Neuronal stem cell (in vitro differentiated cells): Measurements from ENCODE around the gene LRMDA.
A peak's percentile ranks its signal among the peaks of the same experiment; 100 is the strongest.

Experiments used
- DNase-seq: peaks from one replicate; pipeline ENCODE4 v3.0.0-alpha.2; 2013; ENCODE audit warnings: low spot score
- H2AFZ ChIP-seq: one replicate; pipeline ENCODE4 v1.6.1; 2013; ENCODE audit warnings: mild to moderate bottlenecking, low read length, inconsistent platforms
- H2AK5ac ChIP-seq: 2 replicates; pipeline ENCODE4 v1.6.1; 2013; ENCODE audit warnings: low read depth, mild to moderate bottlenecking, inconsistent platforms, low read length, moderate library complexity, mixed read lengths
- H2BK120ac ChIP-seq: 2 replicates; pipeline ENCODE4 v1.6.1; 2013; ENCODE audit warnings: low read depth, mild to moderate bottlenecking, inconsistent platforms, low read length, moderate library complexity, mixed read lengths
- H2BK12ac ChIP-seq: one replicate; pipeline ENCODE4 v1.6.1; 2013; ENCODE audit warnings: low read length, inconsistent platforms
- H2BK15ac ChIP-seq: 2 replicates; pipeline ENCODE4 v1.6.1; 2013; ENCODE audit warnings: mild to moderate bottlenecking, low read length, inconsistent platforms, mixed read lengths
- H2BK5ac ChIP-seq: one replicate; pipeline ENCODE4 v1.6.1; 2013; ENCODE audit warnings: inconsistent platforms, mild to moderate bottlenecking, low read length, moderate library complexity
- H3K14ac ChIP-seq: one replicate; pipeline ENCODE4 v1.6.1; 2013; ENCODE audit warnings: low read length, inconsistent platforms
- H3K18ac ChIP-seq: 2 replicates; pipeline ENCODE4 v1.6.1; 2013; ENCODE audit warnings: low read length, inconsistent platforms
- H3K23ac ChIP-seq: 2 replicates; pipeline ENCODE4 v1.6.1; 2013; ENCODE audit warnings: low read depth, mild to moderate bottlenecking, mixed read lengths, low read length, inconsistent platforms; ENCODE audit not compliant: poor library complexity
- H3K27ac ChIP-seq: replicated peaks from 3 replicates; pipeline ENCODE4 v1.5.1; 2013; ENCODE audit warnings: low read length, inconsistent platforms
- H3K27me3 ChIP-seq, 3 experiments: 2 replicates each; pipeline ENCODE4 v1.6.1; 2013; ENCODE audit warnings: low read length in 3 of 3, mild to moderate bottlenecking in 2 of 3, inconsistent platforms in 1 of 3, low read depth in 1 of 3, mixed read lengths in 1 of 3, moderate library complexity in 1 of 3; ENCODE audit not compliant: control insufficient read depth in 3 of 3, insufficient read depth in 3 of 3
- H3K36me3 ChIP-seq, 2 donors: replicated peaks in 1 of 2; 2 replicates each; pipeline ENCODE4 v1.6.1; 2013; ENCODE audit warnings: low read length in 2 of 2; ENCODE audit not compliant: control insufficient read depth in 2 of 2, insufficient read depth in 2 of 2
- H3K4ac ChIP-seq: 2 replicates; pipeline ENCODE4 v1.6.1; 2013; ENCODE audit warnings: inconsistent platforms, mild to moderate bottlenecking, low read length, moderate library complexity
- H3K4me1 ChIP-seq, 2 donors: 1 replicate in 1 of 2; 2 replicates in 1 of 2; pipeline ENCODE4 v1.6.1; 2013; ENCODE audit warnings: low read length in 2 of 2, low read depth in 1 of 2; ENCODE audit not compliant: control insufficient read depth in 2 of 2, insufficient read depth in 1 of 2
- H3K4me2 ChIP-seq: one replicate; pipeline ENCODE4 v1.6.1; 2013; ENCODE audit warnings: mild to moderate bottlenecking, low read length, inconsistent platforms; ENCODE audit not compliant: insufficient read depth, poor library complexity, severe bottlenecking
- H3K4me3 ChIP-seq, 2 donors: 2 replicates each; pipeline ENCODE4 v1.5.1; 2013; ENCODE audit warnings: low read length in 2 of 2, mild to moderate bottlenecking in 2 of 2, inconsistent platforms in 1 of 2, moderate library complexity in 1 of 2
- H3K79me1 ChIP-seq: one replicate; pipeline ENCODE4 v1.6.1; 2013; ENCODE audit warnings: low read depth, mild to moderate bottlenecking, inconsistent platforms, low read length, moderate library complexity
- H3K9ac ChIP-seq: one replicate; pipeline ENCODE4 v1.6.1; 2013; ENCODE audit warnings: mild to moderate bottlenecking, low read depth, low read length, inconsistent platforms; ENCODE audit not compliant: poor library complexity
- H3K9me3 ChIP-seq, 2 donors: replicated peaks in 1 of 2; 2 replicates each; pipeline versions ENCODE3 to v1.6.1; 2013; ENCODE audit warnings: low read length in 2 of 2, mild to moderate bottlenecking in 2 of 2, inconsistent platforms in 1 of 2, low read depth in 1 of 2, mixed read lengths in 1 of 2, moderate library complexity in 1 of 2; ENCODE audit not compliant: control insufficient read depth in 2 of 2, insufficient read depth in 1 of 2
- H4K8ac ChIP-seq: one replicate; pipeline ENCODE4 v1.6.1; 2013; ENCODE audit warnings: low read depth, mild to moderate bottlenecking, inconsistent platforms, low read length, moderate library complexity
- H4K91ac ChIP-seq: one replicate; pipeline ENCODE4 v1.6.1; 2013; ENCODE audit warnings: low read length, low read depth, mild to moderate bottlenecking, inconsistent platforms; ENCODE audit not compliant: poor library complexity
- WGBS, 2 donors: extraction: QIAGEN DNeasy Blood & Tissue Kit; methylation state at CpG; one replicate each; pipeline ENCODE4 v1.1.7; 2013; ENCODE audit warnings: missing lambda C conversion rate in 2 of 2, mixed read lengths in 1 of 2; ENCODE audit not compliant: insufficient read length in 2 of 2, insufficient replicate concordance in 1 of 2; ENCODE audit errors: extremely low coverage in 2 of 2; 5-methylcytosine and 5-hydroxymethylcytosine counted together

Gene LRMDA

DNA sequence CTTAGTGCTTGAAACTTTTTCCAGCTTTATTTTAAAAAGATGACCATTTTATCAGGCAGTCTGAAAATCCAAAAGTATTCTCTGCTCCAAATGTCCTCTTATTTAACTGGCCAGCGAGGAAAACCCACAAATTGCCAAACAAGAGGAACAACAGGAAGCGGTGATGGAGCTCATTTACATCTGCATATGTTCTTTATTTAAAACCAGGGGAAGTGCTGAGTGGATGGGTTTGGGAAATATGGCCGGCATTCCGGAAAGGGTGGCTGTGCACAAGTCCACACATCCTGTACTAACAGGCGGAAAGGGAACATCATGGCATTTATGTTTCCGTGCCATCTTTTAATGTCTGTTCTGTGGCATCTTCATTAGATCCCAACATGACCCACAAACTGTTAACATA, 974.5 kb downstream of the LRMDA start:
- Histone ChIP-seq H2BK120ac (no peak overlapping the region), H3K9me3 (peaks cover 0 to 2% of the 10 kb centered on the region in 2 donors), H4K8ac (no peak overlapping the region), H3K4me2 (no peak overlapping the region), H3K14ac (no peak overlapping the region), H3K79me1 (no peaks in the 10 kb centered on the region), H3K27ac (no peak overlapping the region), H2BK5ac (no peak overlapping the region), H2AFZ (no peak overlapping the region), H3K36me3 (no peaks in the 10 kb centered on the region), H2BK12ac (no peak overlapping the region), H3K4ac (no peak overlapping the region), H3K23ac (no peak overlapping the region), H3K4me3 (no peak overlapping the region), H3K27me3 (no peaks in the 10 kb centered on the region), H3K18ac (no peak overlapping the region), H3K9ac (no peak overlapping the region), H3K4me1 (no peaks in the 10 kb centered on the region), H4K91ac (no peak overlapping the region), H2BK15ac (no peak overlapping the region), H2AK5ac (no peak overlapping the region)
- no CpG with 5 or more reads among the region's 6 CpGs for WGBS, 2 donors
- DNase-seq: no peak

DNA sequence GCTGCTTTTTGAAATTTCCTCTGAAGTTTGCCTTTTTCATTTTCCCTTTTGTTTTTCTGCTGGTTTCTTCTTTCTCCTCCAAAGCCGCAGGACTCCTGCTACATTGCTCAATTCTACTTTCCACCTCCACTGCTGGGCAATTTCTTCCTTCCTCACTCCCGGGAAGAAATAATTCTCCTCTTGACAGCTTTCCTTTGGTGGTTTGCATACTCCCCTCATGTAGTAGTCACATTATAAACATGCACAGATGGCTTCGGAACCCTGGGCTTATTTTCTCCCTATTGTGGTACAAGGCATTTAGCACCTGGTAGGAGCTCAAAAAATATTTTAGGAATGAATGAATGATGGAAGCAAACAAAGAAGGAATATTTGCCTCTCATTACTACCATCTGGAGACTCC, 977.2 kb downstream of the LRMDA start:
- Histone ChIP-seq H3K9ac (no peak overlapping the region), H3K18ac (no peak overlapping the region), H3K14ac (no peak overlapping the region), H3K4me1 (no peaks in the 10 kb centered on the region), H2BK120ac (no peak overlapping the region), H4K91ac (no peak overlapping the region), H2BK12ac (no peak overlapping the region), H3K36me3 (no peaks in the 10 kb centered on the region), H3K27me3 (no peaks in the 10 kb centered on the region), H4K8ac (no peak overlapping the region), H2BK15ac (no peak overlapping the region), H2AFZ (no peak overlapping the region), H2BK5ac (no peak overlapping the region), H3K23ac (no peak overlapping the region), H3K79me1 (no peaks in the 10 kb centered on the region), H3K4me2 (no peak overlapping the region), H2AK5ac (no peak overlapping the region), H3K4me3 (no peak overlapping the region), H3K27ac (no peak overlapping the region), H3K4ac (no peak overlapping the region), H3K9me3 (peaks cover 0 to 2% of the 10 kb centered on the region in 2 donors)
- no peak for DNase-seq
- no CpG with 5 or more reads among the region's 3 CpGs for WGBS, 2 donors

DNA sequence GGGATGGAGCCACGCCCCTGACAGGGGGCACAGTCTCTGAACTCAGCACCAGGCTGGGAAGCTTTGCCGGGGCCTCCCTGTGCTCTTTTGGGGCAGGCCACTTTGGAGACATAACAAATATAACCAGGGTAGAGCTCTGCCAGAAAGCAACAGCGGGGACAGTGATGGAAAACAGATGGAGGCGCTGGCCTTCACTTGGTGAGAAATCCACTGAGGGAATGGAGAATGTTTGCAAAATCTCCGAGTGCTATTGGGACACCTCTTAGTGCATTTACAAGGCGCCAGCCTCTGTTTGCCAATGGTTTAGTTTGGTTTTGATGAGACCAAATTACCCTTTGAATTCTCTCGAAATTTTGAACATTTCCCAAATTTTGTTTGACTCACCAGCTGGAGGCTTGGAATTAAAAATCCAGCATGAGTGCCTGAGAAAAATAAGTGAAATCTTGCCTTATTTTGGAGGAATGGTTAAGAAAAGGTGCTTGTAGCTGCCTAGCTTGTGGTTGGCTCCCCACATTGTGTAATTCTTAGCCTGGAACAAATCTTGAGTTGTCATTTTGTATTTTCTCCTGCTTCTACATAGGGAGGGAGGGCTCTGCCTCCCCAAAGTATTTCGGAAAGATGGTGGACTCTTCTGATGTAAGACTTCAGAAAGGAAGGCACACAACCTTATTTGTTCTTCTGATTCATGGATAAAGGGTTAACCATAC, 980.5 kb downstream of the LRMDA start:
- Histone ChIP-seq H3K14ac (no peak overlapping the region), H3K79me1 (no peaks in the 10 kb centered on the region), H2BK120ac (no peak overlapping the region), H3K23ac (no peak overlapping the region), H3K4me3 (no peak overlapping the region), H3K9ac (no peak overlapping the region), H3K9me3 (no peaks in the 10 kb centered on the region), H3K36me3 (no peaks in the 10 kb centered on the region), H2AFZ (no peak overlapping the region), H2BK12ac (no peak overlapping the region), H3K27me3 (no peaks in the 10 kb centered on the region), H4K91ac (no peak overlapping the region), H3K27ac (no peak overlapping the region), H3K18ac (no peak overlapping the region), H2BK5ac (no peak overlapping the region), H3K4me1 (no peaks in the 10 kb centered on the region), H2BK15ac (no peak overlapping the region), H3K4me2 (no peak overlapping the region), H3K4ac (no peak overlapping the region), H2AK5ac (no peak overlapping the region), H4K8ac (no peak overlapping the region)
- no CpG with 5 or more reads among the region's 8 CpGs for WGBS, 2 donors
- no peak for DNase-seq

DNA sequence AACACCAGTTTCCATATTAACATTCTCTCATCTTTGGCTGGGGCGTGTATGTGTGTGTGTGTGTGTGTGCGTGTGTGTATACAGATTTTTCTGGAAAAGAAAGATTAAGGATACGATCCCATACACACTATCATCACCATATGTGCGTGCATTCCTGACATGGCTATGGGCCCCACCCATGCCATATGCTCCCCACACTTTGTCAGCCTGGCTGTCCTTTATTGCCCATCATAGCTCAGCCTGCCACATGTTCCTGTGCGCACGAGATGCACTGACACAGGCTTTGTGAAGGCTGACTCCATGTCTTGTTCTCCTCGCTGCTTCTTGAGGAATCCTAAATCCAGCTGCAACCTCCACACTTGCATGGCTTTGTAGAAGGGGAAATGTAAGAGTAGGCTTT, 984.1 kb downstream of the LRMDA start:
- Histone ChIP-seq H4K8ac (no peak overlapping the region), H4K91ac (no peak overlapping the region), H3K18ac (peak overlapping the region; percentile 54), H3K4ac (no peak overlapping the region), H2BK15ac (no peak overlapping the region), H3K4me2 (no peak overlapping the region), H3K4me1 (no peaks in the 10 kb centered on the region), H2AFZ (no peak overlapping the region), H3K27ac (no peak overlapping the region), H2BK120ac (no peak overlapping the region), H3K23ac (no peak overlapping the region), H3K14ac (no peak overlapping the region), H2AK5ac (no peak overlapping the region), H3K9me3 (no peaks in the 10 kb centered on the region), H3K36me3 (no peaks in the 10 kb centered on the region), H3K9ac (no peak overlapping the region), H3K27me3 (no peaks in the 10 kb centered on the region), H2BK12ac (no peak overlapping the region), H3K79me1 (no peaks in the 10 kb centered on the region), H3K4me3 (no peak overlapping the region), H2BK5ac (no peak overlapping the region)
- DNase-seq: no peak
- no CpG with 5 or more reads among the region's 7 CpGs for WGBS, 2 donors
